GM12874 (cell line): ENCODE data around the gene MON1B.

Experiments
- TF ChIP-seq, protein P1 (sequence below): IDR thresholded peaks from 2 replicates; pipeline ENCODE4 v1.5.1; 2011; ENCODE audit warnings: low read depth, mild to moderate bottlenecking, control low read depth, low read length, moderate library complexity; ENCODE audit not compliant: insufficient read depth

Gene MON1B

GRCh38 chr16:77191259-77191969, 424 bp downstream of the MON1B start:
- TF ChIP-seq, protein P1, sequence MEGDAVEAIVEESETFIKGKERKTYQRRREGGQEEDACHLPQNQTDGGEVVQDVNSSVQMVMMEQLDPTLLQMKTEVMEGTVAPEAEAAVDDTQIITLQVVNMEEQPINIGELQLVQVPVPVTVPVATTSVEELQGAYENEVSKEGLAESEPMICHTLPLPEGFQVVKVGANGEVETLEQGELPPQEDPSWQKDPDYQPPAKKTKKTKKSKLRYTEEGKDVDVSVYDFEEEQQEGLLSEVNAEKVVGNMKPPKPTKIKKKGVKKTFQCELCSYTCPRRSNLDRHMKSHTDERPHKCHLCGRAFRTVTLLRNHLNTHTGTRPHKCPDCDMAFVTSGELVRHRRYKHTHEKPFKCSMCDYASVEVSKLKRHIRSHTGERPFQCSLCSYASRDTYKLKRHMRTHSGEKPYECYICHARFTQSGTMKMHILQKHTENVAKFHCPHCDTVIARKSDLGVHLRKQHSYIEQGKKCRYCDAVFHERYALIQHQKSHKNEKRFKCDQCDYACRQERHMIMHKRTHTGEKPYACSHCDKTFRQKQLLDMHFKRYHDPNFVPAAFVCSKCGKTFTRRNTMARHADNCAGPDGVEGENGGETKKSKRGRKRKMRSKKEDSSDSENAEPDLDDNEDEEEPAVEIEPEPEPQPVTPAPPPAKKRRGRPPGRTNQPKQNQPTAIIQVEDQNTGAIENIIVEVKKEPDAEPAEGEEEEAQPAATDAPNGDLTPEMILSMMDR: no peak

- TF ChIP-seq, protein P1: no peak
Observed at GRCh38 chr16:77193377-77193776, 2.4 kb downstream of the MON1B start.

DNA sequence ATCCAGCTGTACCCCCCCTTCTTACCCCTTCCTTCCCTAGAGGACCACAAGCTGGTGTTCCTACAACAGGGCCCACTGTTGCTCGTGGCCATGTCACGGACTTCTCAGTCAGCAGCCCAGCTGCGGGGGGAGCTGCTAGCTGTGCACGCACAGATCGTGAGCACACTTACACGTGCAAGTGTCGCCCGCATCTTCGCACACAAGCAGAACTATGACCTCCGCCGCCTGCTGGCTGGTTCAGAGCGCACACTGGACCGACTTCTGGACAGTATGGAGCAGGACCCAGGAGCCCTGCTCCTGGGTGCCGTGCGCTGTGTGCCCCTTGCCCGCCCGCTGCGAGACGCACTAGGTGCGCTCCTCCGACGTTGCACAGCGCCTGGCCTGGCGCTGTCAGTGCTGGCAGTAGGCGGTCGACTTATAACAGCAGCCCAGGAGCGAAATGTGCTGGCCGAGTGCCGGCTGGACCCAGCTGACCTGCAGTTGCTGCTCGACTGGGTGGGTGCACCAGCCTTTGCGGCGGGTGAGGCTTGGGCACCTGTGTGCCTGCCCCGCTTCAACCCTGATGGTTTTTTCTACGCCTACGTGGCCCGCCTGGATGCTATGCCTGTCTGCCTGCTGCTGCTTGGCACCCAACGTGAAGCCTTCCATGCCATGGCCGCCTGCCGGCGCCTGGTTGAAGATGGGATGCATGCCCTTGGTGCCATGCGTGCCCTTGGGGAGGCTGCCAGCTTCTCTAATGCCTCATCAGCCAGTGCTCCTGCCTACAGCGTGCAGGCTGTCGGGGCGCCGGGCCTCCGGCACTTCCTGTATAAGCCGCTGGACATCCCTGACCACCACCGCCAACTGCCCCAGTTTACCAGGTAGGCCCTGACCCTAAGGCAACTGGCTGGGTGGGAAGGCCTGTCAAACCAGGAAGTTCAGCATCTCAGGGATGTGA, 3.6 kb downstream of the MON1B start:
- TF ChIP-seq, protein P1: no peak

- TF ChIP-seq, protein P1: no peak
Observed at GRCh38 chr16:77195411-77195810, 4.4 kb downstream of the MON1B start.

GRCh38 chr16:77197747-77198146, 6.8 kb downstream of the MON1B start:
- TF ChIP-seq, protein P1: no peak

DNA sequence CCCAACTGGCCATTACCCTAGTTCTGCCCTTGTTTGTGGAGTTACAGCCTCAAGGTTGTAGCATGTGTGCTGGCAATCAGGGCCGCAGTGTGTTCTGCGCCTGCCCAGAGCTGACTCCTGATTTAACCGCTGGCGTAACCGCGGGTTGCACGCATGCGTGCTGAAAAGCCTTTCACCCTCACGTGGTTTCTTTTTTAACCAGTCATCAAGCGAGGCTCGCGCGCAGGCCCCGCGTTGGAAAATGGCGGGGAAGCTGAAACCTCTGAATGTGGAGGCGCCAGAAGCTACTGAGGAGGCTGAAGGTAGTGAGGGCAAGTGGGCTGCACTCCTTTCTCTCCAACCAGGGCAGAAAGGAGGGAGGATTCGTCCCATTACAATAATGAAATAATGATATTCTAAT, 8.2 kb downstream of the MON1B start, which contains the start of gene SYCE1L:
Gene SYCE1L (plus strand): TSS at position 198 of the 400 bp plus-strand sequence. CDS start 44 bp downstream, at position 242.
- TF ChIP-seq, protein P1: no peak

- TF ChIP-seq, protein P1: no peak
Observed at GRCh38 chr16:77206533-77206932, 15.5 kb downstream of the MON1B start.
